ENCODE results near the gene FHIP1A. TPM values are rescaled to one million over a fixed set of nuclear protein-coding genes. Genes with fewer than 3 reads are reported as not detected.
A peak's percentile ranks its signal among the peaks of the same experiment; 100 is the strongest.

The FHIP1A gene
- total and polyA plus RNA-seq, 2 donors (not counting 3 experiments of a cell fraction or from before 2014, with no cell fraction given) = 0.19 to 0.58 TPM

DNA sequence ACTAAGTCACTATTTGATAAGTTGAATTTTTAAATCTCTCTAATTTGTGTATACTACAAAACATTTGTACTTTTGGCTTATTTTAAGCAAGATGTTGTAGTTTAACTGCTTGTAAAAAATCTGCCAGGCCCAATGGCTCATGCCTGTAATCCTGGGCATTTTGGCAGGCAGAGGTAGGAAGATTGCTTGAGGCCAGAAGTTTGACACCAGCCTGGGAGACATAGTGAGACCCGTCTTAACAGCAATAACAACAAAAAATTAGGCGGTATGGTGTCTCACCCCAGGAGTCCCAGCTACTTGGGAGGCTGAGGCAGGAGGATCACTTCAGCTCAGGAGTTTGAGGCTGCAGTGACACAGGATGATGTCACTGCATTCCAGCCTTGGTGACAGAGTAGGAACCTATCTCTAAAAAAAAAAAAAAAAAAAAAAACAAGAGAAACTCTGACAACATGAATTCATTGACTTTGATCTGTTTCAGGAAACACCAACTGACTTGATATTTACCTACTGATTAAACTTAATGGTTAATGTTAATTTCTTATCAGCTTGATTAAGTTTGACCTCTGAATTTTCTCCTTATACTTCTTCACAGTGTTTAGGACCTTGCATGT lies 8.9 kb downstream of the FHIP1A start:
- intact Hi-C loops (cut with micrococcal nuclease) (loop anchor here (1.0 to 5.0 kb wide), 7 partner anchors 10 to 1119 kb away; partner anchors contain the start of genes FBXW7, PRSS48 and RPS3A), dilution Hi-C loops (cut with MboI; ENCODE audit: extremely low pct_ligation_motif_present, low sequenced_read_pairs) (no loop called here)
- Histone ChIP-seq H2AFZ (ENCODE audit: low read depth, low read length) (no peak overlapping the region), H3K9ac (replicated peaks; ENCODE audit: extremely low read depth, insufficient read depth, low read length) (peak overlapping the region; percentile 58), H3K36me3 (ENCODE audit: control insufficient read depth in 2 of 2, extremely low read depth in 1 of 2, insufficient read depth in 2 of 2, low read length in 2 of 2) (no peaks in the 10 kb centered on the region), H3K4me2 (ENCODE audit: insufficient read depth, low read length) (peak overlapping the region; percentile 81), H3K4me1 (ENCODE audit: control insufficient read depth, extremely low read depth, insufficient read depth, low read length) (peaks cover 43% of the 10 kb centered on the region), H3K4me3 (replicated peaks in 1 of 3; ENCODE audit: insufficient read depth in 1 of 3, low read depth in 1 of 3, low read length in 3 of 3) (no peak overlapping the region), H3K79me2 (ENCODE audit: control insufficient read depth, insufficient read depth, low read length) (no peaks in the 10 kb centered on the region), H3K9me1 (replicated peaks; ENCODE audit: control insufficient read depth, extremely low read depth, insufficient read depth, low read length) (no peaks in the 10 kb centered on the region), H3K27me3 (ENCODE audit: control insufficient read depth in 2 of 2, insufficient read depth in 2 of 2, low read length in 2 of 2) (no peaks in the 10 kb centered on the region), H3K9me3 (replicated peaks; ENCODE audit: control insufficient read depth, insufficient read depth, low read length) (no peaks in the 10 kb centered on the region), H4K20me1 (replicated peaks; ENCODE audit: control insufficient read depth, extremely low read depth, insufficient read depth, low read length) (no peaks in the 10 kb centered on the region), H3K27ac (ENCODE audit: insufficient read depth, low read depth, low read length) (peak overlapping the region; percentile 89)
- ChIA-PET CTCF (interaction anchor here (0.7 to 1.3 kb wide), 3 partner anchors 71 to 1120 kb away, joined by 3 to 4 read pairs (median 4); no protein-coding TSS in a partner anchor), POLR2A (interaction anchor here (0.6 to 0.7 kb wide), 2 partner anchors 83 to 124 kb away, joined by 3 to 4 read pairs; no protein-coding TSS in a partner anchor)
- FAIRE-seq (no peak), DNase-seq (ENCODE audit: low read depth, low spot score) (no peak)
- no peak for TF ChIP-seq EZH2 (IDR thresholded peaks at IDR 0.05; ENCODE audit: borderline replicate concordance, low read depth, low read length, severe bottlenecking)
- no peak for TF ChIP-seq GATA2 (IDR thresholded peaks at IDR 0.05; ENCODE audit: insufficient read depth, insufficient read length, low read depth, low read length)
- peak; percentile 32 for TF ChIP-seq JUN (IDR thresholded peaks at IDR 0.05; ENCODE audit: borderline replicate concordance, insufficient read depth, insufficient read length, low read depth)
- no TSS peak for BruUV-seq (replicated peaks)

GRCh38 chr4:151418385-151418784 lies 9.4 kb downstream of the FHIP1A start:
- peak overlapping the region; percentile 58 for H3K9ac ChIP-seq (replicated peaks; ENCODE audit: extremely low read depth, insufficient read depth, low read length)
- DNase-seq (ENCODE audit: low read depth, low spot score) (peak; percentile 91), FAIRE-seq (peak; percentile 93)
- H3K36me3 ChIP-seq (ENCODE audit: control insufficient read depth in 2 of 2, extremely low read depth in 1 of 2, insufficient read depth in 2 of 2, low read length in 2 of 2) = no peaks in the 10 kb centered on the region
- H3K27ac ChIP-seq (ENCODE audit: insufficient read depth, low read depth, low read length) = peak overlapping the region; percentile 89
- TF ChIP-seq POLR2A (IDR thresholded peaks at IDR 0.05; ENCODE audit: low read depth, low read length) = peak; percentile 35
- peak; percentile 74 for TF ChIP-seq FOS (IDR thresholded peaks at IDR 0.05; ENCODE audit: borderline replicate concordance, insufficient read depth, low read length)
- TF ChIP-seq, protein P1, sequence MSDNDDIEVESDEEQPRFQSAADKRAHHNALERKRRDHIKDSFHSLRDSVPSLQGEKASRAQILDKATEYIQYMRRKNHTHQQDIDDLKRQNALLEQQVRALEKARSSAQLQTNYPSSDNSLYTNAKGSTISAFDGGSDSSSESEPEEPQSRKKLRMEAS (IDR thresholded peaks at IDR 0.05; ENCODE audit: insufficient read depth, insufficient read length) = no peak
- TF ChIP-seq JUN (IDR thresholded peaks at IDR 0.05; ENCODE audit: borderline replicate concordance, insufficient read depth, insufficient read length, low read depth) = peak; percentile 93
- peak; percentile 40 for TF ChIP-seq GATA2 (IDR thresholded peaks at IDR 0.05; ENCODE audit: insufficient read depth, insufficient read length, low read depth, low read length)
- no peak for TF ChIP-seq MYC (IDR thresholded peaks at IDR 0.05; ENCODE audit: low read depth, low read length)
- no peak for TF ChIP-seq EZH2 (IDR thresholded peaks at IDR 0.05; ENCODE audit: borderline replicate concordance, low read depth, low read length, severe bottlenecking)
- TF ChIP-seq POLR2AphosphoS5 (IDR thresholded peaks at IDR 0.05; ENCODE audit: insufficient read depth, low read depth, low read length) = peak; percentile 60
- TF ChIP-seq CTCF (IDR thresholded peaks at IDR 0.05; ENCODE audit: extremely low read depth in 1 of 2, insufficient read depth in 1 of 2, low read depth in 1 of 2, low read length in 2 of 2) = no peak
- CTCF ChIA-PET = interaction anchor here (0.7 to 1.3 kb wide), 5 partner anchors 9 to 1120 kb away, joined by 3 to 4 read pairs (median 4); partner anchors contain the start of gene FHIP1A
- H3K27me3 ChIP-seq (ENCODE audit: control insufficient read depth in 2 of 2, insufficient read depth in 2 of 2, low read length in 2 of 2) = no peaks in the 10 kb centered on the region
- H2AFZ ChIP-seq (ENCODE audit: low read depth, low read length) = no peak overlapping the region
- peaks cover 43% of the 10 kb centered on the region for H3K4me1 ChIP-seq (ENCODE audit: control insufficient read depth, extremely low read depth, insufficient read depth, low read length)
- dilution Hi-C loops (cut with MboI; ENCODE audit: extremely low pct_ligation_motif_present, low sequenced_read_pairs) = no loop called here
- no peaks in the 10 kb centered on the region for H3K9me3 ChIP-seq (replicated peaks; ENCODE audit: control insufficient read depth, insufficient read depth, low read length)
- H3K4me3 ChIP-seq (replicated peaks in 1 of 3; ENCODE audit: insufficient read depth in 1 of 3, low read depth in 1 of 3, low read length in 3 of 3) = no peak overlapping the region
- intact Hi-C loops (cut with micrococcal nuclease) = loop anchor here (1.0 to 5.0 kb wide), 7 partner anchors 10 to 1119 kb away; partner anchors contain the start of genes FBXW7, PRSS48 and RPS3A
- POLR2A ChIA-PET = no interaction called here
- no peaks in the 10 kb centered on the region for H3K9me1 ChIP-seq (replicated peaks; ENCODE audit: control insufficient read depth, extremely low read depth, insufficient read depth, low read length)
- H3K4me2 ChIP-seq (ENCODE audit: insufficient read depth, low read length) = peak overlapping the region; percentile 81
- H3K79me2 ChIP-seq (ENCODE audit: control insufficient read depth, insufficient read depth, low read length) = no peaks in the 10 kb centered on the region
- H4K20me1 ChIP-seq (replicated peaks; ENCODE audit: control insufficient read depth, extremely low read depth, insufficient read depth, low read length) = no peaks in the 10 kb centered on the region
- BruUV-seq (replicated peaks) = no TSS peak
